CD4-positive, alpha-beta T cell treated with Interleukin-4 for 1 hour (primary cell): ENCODE measurements around the gene TXNRD2.

ENCODE experiments used
- DNase-seq, 2 donors: peaks; one replicate each; pipeline ENCODE4 v3.0.0-alpha.2; 2020 to 2022

TXNRD2 gene

DNA sequence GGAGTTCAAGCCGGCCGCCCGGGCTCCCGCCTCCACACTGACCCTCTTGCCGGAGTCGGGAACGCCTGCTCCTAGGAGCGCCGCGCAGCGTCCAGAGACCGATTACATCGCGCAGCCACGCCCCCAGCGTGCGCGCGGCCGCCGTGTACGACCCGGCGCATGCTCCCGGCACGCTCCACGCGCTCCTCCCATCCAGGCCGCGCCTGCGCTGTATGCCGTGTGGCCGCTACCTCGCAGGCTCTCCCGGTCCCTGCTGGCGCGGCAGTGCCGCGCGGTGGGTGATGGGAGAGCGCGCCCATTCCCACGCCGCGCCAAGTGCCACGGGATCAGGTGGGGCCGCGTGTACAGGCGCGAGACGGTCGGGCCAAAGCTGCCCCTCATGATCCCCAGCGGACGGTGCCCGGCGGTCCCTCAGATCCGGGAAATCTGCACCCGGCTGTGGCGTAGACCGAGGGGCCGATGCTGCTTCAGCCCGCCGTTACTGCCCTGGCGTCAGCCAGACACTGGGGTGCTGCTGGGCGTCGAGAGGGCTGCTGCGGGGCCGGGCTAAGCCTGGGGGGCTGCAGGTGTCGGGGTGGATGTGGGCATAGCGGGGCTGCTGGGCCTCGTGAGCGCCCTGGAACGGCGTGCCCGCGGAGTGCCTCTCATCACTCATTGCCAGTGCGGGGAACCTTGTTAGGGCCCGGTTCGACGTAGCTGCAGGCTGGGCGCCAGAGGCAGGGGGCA is 86.7 kb downstream of the TXNRD2 start, which contains the start of the genes GNB1L and RTL10:
GNB1L (minus strand) TSS at position 97 of the 726 bp plus-strand sequence. CDS start 33,519 bp downstream, outside the sequence.
RTL10 (minus strand) TSS at position 97 of the 726 bp plus-strand sequence. CDS start 2,613 bp downstream, outside the sequence.
- DNase-seq, result peak; percentile 95

GRCh38 chr22:19853879-19854777 is 87.5 kb downstream of the TXNRD2 start:
- peak in 1 of 2 donors; percentile 16 for DNase-seq

DNA sequence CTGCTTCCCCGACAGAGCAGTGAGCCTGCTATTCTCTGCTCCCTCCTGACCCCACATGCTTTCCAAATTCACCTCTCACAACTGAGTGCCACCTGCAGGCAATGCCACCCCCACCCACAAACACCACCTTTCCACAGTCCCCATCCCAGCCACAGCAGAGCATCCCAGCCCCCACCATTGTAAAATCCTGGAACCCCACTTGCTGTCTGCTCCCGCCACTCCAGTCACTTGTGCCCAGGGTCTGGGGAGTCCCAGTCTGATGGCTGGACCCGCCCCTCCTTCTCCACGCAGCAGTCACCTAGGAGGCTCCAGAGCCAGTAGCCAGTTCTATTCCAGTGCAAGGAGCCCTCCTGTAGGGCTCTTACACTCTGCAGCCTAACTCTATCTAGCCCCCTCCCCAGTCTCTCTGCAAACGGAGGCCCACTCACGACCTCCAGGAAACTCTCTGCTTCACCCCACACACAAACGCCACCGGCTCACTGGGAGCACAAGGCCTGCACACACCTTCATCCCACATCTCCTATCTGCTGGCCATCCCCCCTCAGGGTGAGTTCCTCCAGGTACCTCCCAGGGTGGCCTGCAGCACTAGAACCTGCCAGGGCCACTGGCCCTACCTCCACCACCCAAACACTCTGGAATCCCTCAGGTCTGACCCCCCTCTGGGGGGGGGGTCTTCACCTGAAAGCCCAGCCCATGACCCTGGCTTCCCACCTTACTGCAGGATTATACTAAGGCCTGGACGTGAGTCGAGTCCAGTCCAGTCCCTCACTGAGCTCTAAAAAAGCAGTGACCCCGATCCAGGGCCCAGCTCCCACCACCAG is 88.3 kb downstream of the TXNRD2 start:
- no peak for DNase-seq

GRCh38 chr22:19852177-19852781 is 89.3 kb downstream of the TXNRD2 start:
- no peak for DNase-seq

DNA sequence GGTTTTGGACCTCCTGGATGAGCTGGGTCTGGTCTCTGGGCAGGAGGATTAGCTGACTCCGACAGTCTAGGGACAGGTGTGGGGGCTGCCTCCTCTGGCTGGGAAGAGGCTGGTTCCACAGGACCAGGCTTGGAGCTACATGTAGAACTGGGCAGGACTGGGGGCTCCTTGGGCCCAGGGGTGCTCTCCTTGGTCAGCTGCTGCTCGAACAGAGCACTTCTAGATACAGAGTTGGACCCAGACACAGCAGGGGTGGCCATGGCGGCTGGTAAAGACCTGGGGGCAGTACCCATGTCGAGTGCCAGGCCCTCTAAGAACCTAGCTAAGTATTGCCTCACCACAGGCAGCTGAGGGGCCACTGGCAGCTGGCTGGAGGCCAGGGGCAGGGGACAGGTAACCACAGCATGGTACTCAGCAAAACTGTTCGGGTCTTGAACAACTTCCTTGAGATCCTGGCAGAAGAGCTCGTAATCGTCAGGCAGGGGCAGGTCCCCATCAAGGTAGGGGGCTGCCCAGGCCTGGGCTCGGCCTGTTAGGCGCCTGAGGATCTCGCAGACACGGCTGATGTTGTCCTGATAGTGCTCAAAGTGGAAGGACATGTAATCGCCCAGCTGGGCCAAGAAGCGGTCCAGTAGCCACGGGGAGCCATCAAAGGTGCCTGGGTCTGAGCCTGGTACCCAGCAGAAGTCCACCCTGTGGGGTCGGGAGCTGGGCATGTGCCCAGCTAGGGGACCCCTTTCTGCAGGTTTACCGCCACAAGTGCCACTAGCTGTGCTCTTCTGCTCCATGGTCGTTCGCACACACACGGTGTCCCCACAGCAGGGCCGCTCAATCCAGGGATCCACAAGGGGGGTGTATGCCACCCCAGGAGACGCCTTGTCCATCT is 90.1 kb downstream of the TXNRD2 start:
- DNase-seq, result no peak

DNA sequence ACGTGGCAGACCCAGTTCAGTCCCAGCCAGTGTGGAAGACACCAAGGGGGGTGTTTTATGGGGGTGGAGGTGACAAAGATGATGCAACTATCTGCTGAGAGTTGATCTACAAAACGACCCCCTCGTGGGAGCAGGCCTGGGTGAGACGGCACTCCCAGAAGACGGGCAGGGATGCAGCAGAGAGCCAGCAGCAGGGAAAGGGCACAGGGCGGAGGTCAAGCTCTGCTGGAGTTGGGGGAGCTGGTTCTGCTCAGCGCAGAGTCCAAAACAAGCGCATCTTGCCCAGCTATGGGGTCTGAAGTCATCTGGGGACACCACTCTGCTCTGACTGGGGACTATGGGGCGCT is 90.9 kb downstream of the TXNRD2 start:
- DNase-seq, result no peak

DNA sequence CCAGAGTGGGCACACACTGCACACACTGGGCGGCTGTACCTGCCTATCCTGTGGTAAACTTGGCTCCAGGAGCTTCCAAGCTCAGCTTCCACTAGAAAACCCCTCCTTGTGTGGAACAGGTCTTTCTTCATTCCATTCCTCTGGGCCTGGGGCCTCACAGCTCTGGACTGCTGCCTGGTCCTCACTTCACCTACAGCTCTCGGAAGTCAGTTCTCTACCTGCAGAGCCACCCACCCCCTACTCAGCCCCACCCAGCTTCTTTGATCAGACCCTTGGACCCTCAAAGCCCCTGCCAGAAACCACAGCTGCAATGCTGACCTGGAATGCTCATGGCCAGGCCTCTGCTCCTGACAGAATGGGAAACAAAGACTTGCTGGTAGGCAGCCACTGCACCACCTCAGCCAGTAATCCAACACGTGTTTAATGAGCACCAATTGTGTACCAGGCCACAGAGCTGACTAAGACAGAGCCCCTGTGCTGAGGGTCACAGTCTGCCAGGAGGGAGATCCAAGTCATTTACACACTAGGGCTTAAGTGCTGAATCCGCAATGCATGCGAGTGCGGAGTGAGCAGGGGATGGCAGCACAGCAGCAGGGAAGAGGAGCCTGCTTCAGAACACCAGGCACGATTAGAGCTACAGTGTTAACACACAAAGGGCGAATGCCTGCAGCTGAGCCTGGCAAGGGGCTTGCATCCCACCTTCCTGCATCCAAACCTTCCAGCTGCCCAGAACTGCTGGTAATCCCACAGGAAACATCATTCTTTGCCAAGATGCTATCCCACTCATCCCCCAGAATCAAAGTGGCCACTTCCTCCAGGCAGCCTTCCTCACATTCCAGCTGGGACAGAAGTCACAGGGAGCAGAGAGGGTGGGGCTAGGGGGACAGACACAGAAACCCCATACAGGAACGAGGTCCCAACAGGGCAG is 91.5 kb downstream of the TXNRD2 start:
- no peak for DNase-seq

GRCh38 chr22:19848298-19849224 is 93.1 kb downstream of the TXNRD2 start:
- DNase-seq, result no peak

GRCh38 chr22:19847345-19847632 is 94.3 kb downstream of the TXNRD2 start:
- DNase-seq, result no peak

- no peak for DNase-seq
Observed at GRCh38 chr22:19846620-19847344, 94.8 kb downstream of the TXNRD2 start.

DNA sequence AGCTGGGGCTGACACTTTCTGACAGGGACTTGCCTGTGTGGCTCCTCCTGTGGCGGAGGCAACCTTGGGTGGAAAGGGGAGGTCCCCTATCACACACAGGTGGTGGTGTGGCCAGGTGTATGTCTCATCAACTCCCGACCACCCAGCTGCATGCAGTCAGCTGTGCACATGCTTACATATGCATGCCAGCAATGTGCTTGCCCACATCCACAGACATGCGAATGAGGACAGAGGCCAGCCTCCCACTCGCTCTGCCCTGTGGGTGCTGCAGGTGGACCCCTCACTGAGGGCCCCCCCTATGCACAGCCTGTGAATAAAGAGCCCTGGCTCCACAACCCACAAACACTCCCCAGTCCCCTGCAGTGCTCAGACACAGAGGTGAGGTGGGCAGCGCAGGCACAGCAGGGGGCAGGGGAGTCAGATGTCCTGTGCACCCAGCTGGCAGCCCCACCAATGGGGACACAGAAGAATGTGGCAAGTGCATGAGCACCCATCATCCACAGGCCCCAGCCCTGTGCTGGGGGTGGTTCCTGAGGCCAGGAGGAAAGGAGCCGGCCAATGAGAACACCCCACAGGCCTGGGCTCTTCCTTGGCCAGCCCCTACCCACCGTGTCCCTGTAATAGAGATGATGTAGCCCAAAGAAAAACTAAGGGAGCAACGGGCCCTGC is 96.4 kb downstream of the TXNRD2 start:
- no peak for DNase-seq

DNA sequence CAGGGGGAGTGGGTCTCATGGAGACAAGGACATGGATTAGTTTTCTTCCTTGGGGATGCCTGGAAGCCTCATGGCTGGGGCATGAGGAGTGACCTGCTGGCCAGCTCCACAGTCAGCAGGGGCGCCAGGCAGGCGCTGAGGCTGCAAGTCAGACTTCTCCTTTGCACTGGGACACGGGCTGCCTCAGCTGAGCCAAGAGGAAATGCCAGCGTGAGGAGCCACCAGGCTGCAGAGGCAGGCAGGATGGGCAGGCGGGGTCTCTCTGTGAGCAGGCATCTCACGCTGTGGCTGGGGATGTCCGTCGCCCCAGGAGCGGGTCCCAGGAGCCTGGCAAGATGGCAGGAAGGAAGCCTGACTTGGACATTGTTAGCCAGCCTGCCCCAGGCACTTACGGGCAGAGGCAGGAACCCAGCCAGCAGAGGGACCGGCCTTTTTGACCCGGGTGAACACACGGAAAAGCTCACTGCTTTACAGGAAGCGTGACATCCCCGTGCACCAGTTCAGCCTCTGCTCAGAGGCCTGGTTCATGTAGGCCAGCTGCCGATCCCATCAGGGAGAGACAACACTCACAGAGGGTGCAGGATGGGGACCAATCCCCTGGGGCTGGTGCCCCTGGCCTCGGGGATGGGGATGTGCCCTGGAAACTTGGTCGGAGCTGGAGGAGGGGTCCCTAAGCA is 97.1 kb downstream of the TXNRD2 start:
- DNase-seq, result peak; percentile 8 to 37

- no peak for DNase-seq
Observed at GRCh38 chr22:19843857-19844376, 97.7 kb downstream of the TXNRD2 start.

DNA sequence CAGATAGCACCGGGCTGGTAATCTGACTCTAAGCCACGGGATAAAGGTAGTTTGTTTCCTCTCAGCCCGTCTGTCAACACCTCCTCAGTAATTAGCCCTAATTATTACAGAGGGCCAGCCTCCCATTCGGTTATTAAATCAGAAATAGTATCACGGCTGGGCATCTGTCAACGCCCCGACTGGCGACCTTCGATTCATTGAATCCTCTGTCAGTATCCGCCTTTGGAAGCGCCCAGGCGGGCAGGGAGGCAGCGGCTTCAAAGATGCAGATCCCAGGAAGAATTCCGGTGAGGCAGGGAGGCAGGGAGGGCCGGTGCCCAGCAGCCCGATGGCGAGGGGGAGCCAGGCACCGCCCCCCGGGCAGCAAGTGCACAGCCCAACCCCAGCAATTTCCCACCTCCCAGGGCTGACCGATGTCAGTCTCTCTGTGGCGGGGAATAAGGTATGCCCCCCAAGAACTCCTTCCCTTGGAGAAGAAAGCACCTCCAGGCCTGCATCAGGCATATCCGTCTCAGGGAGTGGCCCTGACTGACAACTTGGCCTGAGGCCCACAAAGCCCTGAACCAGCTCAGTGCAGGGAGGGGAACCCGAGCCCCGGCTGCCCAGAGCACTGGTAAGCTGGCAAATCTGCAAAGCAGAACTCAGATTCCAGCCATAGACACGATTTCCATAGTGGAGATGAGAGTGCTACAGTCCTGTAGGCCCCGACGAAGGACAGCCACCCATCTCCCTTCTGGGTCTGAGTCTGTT is 98.3 kb downstream of the TXNRD2 start:
- no peak for DNase-seq

DNA sequence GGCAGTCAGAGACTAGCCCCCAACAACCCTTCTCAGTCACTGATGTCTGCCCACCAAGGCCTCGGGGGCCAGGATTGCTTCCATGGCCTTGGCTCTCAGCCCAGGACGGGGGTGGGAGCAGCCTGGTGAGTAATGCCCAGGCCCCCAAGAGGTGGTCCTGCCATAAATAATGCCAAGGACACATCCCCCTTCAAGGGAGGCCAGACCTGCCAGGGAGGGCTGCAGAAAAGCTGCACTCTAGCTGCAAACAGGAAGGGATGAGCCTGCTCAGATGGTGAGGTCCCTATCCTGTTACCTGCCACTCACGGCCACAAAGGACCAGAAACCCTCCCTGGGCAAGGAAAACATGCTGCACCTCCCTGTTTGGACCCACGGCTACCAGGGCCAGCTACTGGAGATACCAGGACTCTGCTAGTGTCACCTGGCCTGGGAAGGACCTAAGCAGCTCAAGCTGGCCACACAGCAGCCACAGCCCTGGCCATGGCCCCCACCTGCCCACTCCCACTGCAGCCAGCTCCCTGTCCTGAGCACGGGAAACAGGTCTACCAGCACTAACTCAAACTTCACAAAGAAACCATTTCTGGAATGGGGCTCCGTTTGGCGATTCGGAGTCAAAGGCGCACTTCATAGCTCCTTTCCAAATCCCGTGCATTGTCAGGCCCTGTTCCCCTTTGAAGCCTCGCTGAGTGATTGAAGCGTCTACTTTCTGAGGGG is 99.1 kb downstream of the TXNRD2 start:
- DNase-seq, result no peak
